Stimulated activated CD4-positive, alpha-beta T cell treated with anti-CD3 and anti-CD28 coated beads, Interleukin-1b, Interleukin-23, amount 100 ng/mL, for 48 hours (primary cell): ENCODE results near the gene METTL9.
"Not testable (repeated sequence)": the region's sequence is repeated elsewhere in the genome, so short reads cannot be mapped to it uniquely, and the experiment has no call there.

Experiments
- DNase-seq: peaks from one replicate; pipeline ENCODE4 v3.0.0-alpha.2; 2020

METTL9 gene

DNA sequence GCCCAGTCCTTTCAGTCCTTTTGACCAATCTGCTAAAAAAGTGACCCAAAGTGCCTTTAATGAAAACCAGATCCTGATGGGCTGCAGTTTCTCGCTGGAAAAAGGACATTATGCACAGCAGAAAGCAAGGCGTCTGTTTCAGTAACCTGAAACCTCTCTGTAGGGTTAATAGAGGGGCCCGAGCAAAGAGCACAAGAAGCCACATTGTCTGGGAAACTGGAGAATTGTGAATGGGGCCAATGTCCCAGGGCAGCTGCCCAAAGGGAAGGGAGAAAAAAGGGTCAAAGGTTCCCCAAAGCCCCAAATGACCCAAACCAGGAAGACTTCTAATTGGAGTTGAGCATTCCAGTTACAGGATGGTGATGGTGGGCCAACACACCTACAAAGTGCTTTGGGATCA, 67.4 kb downstream of the METTL9 start:
- DNase-seq, result no peak

DNA sequence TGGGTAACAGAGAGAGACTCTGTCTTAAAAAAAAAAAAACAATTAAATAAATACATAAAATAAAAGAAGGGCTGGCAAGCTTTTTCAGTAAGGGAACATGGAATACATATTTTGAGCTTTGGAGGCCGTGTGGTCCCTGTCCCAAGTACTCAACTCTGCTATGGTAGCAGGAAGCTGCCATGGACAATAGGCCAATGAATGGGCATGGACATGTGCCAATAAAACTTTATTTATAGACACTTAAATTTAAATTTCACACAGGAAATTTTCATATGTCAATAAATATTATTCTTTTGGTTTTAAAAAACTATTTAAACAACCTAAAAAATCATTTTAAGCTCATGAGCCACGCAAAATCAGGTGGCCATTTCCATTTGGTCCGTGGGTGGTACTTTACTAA, 68.2 kb downstream of the METTL9 start:
- no peak for DNase-seq

DNA sequence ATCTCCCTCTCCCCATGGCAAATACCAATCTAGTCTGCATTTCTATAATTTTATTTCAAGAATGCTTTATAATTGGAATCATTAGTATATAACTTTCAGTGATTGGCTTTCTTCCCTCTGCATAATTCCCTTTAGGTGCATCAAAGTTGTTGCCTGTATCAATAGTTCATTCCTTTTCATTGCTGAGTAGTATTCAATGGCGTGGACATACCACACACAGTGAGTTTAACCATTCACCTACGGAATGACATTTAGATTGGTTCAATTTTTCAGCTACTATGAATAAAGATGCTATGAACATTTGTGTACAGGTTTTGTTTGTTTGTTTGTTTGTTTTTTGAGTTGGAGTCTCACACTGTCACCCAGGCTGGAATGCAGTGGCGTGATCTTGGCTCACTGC, 74.1 kb downstream of the METTL9 start:
- no peak for DNase-seq

DNA sequence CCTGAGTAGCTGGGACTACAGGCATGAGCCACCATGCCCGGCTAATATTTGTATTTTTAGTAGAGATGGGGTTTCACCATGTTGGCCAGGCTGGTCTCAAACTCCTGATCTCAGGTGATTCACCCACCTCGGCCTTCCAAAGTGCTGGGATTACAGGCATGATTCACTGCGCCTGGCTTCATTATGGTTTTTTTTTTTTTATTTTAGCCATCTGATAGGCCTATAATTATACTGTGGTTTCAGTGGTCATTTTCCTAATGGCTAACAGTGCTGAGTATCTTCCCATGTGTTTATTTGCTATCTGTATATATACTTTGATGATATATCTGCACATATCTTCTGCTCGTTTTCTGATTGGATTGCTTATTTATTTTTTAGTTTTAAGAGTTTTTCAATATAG, 75.1 kb downstream of the METTL9 start:
- not testable (repeated sequence) for DNase-seq

DNA sequence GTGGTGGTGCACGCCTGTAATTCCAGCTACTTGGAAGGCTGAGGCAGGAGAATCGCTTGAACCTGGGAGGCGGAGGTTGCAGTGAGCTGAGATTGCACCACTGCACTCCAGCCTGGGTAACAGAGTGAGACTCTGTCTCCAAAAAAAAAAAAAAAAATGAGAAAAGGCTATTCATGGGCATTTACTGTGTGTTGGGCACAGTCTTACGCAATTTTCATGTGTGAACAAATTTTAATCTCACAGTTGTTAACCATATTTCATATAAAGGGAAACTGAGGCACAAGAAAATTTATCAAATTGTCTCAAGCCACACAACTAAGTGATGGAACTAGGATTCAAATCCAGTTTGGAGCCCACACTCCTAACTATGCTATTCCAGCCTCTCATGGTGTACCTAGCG, 81.3 kb downstream of the METTL9 start:
- not testable (repeated sequence) for DNase-seq

DNA sequence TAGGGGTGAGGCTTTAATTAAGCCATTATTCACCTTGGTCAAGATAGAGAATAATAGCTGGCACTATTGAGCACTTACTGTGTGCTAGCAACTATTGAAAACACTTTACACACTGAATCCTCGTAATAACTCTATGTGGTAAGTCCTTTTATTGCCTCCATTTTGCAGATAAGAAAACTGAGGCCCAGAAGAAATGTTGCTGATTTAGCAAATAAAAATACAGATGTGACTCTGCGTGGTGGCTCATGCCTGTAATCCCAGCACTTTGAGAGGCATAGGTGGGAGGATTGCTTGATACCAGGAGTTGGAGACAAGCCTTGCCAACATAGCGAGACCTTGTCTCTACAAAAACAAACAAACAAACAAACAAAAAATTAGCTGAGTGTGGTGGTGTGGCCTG, 83.8 kb downstream of the METTL9 start:
- DNase-seq, result no peak

DNA sequence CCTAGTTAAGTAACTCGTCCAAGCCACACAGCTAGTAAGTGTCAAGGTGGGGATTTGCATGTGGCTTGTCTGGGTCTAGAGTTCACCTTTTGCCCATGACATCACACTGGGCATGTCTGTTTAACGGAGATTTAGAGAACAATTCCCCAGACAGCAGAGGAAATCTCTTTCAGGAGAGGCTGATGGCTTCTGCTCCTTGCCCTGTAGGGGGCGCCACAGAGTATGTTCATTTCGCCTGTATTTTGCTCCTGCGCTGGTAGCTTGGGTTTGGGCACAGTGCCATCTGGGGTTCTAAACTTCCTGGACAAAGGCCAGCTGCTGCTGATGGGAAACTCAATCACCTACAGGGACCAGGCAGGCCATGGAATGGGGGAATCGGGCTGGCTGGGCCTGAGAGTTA, 84.8 kb downstream of the METTL9 start:
- DNase-seq, result peak; percentile 43

DNA sequence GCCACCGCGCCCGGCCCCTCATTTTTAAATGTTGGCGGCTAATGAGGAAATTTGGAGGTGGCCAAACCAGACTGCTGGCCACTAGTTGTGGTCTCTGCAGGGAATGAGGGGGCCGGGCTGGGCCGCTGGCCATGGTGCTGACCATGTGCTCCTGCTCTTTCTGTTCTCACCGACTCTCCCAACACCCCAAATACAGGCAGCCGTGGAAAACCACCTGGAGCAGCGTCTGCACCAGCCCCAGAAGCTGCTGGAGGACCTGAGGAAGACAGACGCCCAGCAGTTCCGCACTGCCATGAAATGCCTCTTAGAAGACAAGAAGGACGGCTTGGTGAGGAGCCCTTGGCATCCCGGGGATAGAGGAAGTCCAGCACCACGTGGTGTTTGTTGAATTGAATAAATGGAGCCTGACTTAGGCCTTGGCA, 85.7 kb downstream of the METTL9 start:
- no peak for DNase-seq

DNA sequence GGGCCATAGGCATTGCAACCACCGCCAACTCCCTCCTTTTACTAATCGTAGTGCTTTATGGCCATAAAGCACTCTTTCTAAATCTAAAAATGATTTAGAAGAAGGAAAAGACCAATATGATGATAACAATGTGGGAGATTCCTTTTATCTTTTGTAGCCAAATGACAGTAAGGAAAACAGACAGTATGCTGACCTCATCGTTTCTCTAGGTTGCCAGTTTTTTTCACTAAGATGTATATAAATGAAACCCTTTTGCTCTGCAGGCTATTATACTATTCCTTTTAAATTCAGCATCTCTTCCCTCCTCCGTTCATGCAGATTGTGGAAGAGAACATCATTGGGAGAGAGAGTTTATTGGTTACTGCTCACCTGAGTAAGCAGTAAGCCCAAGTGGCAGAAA, 89.7 kb downstream of the METTL9 start:
- DNase-seq, result no peak

DNA sequence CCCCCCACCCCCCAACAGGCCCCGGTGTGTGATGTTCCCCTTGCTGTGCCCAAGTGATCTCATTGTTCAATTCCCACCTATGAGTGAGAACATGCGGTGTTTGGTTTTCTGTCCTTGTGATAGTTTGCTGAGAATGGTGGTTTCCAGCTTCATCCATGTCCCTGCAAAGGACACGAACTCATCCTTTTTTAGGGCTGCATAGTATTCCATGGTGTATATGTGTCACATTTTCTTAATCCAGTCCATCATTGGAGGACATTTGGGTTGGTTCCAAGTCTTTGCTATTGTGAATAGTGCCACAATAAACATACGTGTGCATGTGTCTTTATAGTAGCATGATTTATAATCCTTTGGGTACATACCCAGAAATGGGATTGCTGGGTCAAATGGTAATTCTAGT, 91.6 kb downstream of the METTL9 start:
- DNase-seq, result not testable (repeated sequence)

DNA sequence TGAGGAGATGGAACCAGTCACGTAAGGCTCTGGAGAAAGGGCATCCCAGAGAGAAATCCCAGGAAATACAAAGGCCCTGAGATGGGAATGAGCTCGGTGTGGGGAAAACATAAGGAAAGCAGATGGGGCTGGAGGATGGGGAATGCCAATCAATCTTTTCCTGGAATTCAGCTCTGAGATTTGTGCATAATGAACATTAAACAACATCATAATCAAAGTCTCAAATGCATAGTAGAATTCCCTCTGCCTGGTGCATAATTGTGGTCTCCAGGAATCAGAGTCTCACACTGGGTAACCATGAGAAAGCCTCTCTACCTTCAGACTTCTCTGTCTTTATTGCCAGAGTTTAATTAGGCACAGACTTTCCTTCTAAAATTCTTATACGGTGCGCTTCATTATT, 95.2 kb downstream of the METTL9 start:
- no peak for DNase-seq

DNA sequence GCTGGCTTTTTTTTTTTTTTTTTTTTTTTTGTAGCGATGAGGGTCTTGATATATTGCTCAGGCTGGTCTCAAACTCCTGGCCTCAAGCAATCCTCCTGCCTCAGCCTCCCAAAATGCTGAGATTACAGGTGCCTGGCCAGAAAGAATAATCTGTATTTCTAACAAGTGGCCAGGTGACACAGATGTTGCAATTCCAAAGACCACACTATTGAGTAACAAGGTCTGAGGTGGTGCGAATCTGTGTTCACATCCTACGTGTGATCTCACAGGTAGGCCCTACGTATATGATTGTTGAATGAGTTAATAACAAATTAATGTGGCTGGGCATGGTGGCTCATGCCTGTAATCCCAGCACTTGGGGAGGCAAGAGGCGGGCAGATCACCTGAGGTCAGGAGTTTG, 97.7 kb downstream of the METTL9 start:
- no peak for DNase-seq

DNA sequence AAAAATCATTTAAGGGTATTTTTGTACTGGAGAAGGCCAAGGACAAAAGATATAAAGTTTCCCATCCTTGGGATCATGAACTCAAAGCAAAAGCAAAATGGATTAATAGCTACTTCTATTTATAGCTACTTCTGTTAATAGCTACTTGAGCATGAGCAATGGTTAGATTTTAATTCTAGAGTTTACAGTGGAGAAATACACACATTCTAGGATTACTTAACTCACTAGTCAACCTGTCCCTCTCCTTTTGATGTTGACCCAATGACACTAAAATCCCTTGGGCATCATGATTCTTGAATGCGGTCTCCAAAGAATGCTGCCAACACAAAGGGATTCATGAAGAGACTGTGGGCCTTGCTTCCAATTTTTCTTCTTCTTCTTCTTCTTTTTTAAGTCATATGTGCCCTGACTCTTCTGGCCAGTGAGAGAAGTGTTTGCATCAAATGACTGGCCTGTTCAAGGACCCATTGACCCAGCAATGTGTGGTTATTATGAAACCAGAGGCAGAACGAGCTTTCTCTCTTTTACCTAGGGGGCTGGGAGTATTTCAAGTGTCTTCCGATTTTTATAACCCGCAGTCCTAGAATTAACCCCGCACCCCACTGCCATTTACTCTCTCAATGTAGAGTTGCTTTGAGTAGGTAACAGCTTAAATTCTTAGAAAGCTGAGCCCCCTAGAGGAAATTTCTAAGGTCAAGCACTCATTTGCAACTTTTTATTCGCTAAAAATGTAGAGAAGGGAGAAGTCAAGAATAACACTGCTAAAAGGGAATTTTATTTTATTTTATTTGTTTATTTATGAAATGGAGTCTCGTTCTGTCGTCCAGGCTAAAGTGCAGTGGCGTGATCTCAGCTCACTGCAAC, 99.0 kb downstream of the METTL9 start:
- no peak for DNase-seq

DNA sequence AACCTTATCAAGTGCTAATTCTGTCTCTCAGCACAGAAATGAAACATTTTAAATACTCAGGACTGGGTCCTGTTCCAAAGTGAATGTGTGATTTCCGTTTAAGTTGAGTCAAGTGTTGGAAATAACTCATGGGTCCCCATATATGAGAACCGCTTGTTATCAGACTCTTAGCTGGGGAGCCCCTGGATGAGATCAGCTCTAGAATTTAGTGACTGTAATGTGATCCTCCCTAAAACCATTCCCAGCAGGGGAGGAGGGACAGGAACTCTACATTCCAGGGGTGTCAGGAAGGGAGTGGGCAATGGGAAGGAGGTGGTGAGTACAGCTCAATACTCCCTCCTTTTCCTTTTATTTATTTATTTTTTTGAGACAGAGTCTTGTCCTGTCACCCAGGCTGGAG, 101.9 kb downstream of the METTL9 start:
- no peak for DNase-seq

DNA sequence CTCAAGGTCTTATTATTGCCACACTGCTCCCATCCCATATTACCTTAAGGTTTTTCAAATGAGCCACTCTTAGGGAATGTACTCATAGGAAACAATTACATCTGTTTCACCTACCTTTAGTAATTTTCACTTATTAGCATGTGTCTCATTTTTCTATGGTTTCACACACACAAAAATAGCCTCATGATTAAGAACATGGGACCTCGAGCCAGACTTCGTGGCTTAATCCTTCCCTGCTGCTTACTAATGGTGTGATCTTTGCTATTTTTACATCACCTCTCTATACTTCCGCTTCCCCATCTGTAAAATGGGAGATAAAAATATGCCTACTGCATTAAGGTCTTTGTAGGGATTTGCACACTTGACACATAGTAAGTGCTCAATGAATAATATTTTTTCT, 102.9 kb downstream of the METTL9 start:
- no peak for DNase-seq

DNA sequence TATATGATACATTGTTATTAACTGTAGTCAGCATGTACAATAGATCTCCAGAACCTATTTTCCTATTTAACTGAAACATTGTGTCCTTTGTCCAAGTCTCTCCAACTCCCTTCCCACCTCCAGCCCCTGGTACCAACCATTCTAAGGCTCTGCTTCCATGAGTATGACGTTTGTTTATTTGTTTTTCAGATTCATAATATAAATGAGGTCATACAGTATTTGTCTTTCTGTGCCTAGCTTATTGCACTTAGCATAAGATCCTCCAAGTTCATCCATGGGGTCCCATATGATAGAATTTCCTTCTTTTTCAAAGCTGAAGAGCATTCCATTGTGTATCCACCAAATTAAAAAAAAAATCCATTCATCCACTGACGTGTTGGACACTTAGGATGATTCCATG, 103.8 kb downstream of the METTL9 start:
- DNase-seq, result no peak

DNA sequence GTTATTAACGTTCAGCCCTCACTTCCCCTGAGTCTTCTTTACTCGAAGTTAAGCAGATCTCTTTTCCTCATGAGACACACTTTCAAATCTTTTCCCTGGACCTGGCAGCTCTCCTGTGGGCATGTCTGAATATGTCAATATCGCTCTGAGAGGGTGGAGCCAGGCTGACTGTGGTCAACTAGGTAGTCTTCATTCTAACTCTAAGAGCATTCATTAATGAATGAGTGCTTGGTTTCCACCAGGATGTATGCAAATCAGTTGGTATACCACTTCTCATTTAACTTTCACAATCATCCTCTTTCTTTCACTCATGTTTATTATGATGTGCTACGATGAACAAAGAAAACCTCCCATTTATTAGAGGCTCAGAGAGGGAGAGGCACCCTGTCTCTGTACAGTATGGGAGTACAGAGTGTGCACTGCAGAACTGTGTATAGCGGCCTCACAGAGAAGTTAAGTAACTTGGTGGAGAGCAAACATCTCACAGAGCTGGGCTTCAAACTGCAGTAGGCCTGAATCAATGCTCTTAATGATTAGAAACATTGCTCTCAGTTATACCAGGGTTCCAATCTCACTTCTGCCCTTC, 104.3 kb downstream of the METTL9 start:
- DNase-seq, result no peak

DNA sequence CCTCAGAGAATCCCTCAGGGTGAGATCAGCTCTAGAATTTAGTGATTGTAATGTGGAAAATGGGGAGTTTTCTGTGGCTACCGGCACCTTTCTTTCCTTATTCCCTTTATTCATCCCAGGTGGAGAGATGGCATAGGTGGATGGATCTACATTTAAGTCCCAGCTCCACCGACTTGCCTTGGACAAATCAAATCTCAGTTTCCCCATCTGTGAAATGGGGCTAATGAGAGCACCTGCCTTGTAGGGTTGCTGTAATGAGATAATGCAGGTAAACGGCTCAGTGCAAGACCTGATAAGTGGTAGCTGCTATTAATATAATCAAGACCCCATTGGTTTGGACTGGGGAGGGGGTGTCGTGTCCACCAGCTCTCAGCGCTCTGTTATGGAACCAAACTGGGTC, 104.9 kb downstream of the METTL9 start:
- DNase-seq, result no peak

DNA sequence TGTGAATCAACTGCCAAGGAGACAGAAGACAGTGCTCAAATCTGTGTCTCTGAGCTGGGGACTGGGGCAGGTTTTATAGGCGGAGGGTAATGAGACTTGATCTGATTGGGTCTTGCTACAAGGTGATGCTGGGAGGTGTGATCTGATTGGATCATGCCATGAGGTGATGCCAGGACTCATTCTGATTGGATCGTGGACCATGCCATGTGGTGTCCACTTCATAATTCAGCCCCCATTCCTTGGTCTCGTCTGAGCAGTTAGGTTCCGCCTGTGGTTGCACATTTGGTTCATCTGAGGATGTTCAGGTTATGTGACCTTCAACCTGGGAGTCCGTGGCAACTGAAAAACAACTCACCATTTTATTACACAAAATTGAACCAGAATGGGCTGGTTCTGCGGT, 105.4 kb downstream of the METTL9 start:
- no peak for DNase-seq
